Measurements from ENCODE around the gene SLC9B1.

DNA sequence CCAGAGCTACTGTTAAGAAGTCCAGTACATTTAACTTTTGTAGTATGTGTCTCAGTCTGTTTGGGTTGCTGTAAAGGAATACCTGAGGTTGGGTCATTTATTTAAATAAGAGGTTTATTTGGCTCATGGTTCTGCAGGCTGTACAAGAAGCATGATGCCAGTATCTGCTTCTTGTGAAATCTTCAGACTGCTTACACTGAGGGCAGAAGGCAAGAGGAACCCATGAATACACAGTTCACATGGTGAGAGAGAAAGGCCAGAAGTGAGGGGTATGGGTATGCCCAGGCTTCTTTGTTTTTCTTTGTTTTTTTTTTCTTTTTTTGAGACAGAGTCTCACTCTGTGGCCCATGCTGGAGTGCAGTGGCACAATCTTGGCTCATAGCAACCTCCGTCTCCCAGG lies 156.8 kb downstream of the SLC9B1 start:
- no peak for TF ChIP-seq POLR2A (IDR thresholded peaks at IDR 0.05)
- TF ChIP-seq, protein P1, sequence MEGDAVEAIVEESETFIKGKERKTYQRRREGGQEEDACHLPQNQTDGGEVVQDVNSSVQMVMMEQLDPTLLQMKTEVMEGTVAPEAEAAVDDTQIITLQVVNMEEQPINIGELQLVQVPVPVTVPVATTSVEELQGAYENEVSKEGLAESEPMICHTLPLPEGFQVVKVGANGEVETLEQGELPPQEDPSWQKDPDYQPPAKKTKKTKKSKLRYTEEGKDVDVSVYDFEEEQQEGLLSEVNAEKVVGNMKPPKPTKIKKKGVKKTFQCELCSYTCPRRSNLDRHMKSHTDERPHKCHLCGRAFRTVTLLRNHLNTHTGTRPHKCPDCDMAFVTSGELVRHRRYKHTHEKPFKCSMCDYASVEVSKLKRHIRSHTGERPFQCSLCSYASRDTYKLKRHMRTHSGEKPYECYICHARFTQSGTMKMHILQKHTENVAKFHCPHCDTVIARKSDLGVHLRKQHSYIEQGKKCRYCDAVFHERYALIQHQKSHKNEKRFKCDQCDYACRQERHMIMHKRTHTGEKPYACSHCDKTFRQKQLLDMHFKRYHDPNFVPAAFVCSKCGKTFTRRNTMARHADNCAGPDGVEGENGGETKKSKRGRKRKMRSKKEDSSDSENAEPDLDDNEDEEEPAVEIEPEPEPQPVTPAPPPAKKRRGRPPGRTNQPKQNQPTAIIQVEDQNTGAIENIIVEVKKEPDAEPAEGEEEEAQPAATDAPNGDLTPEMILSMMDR (IDR thresholded peaks at IDR 0.05) = no peak
